AG04450 (cell line): ENCODE results near the gene CAB39L. TPM values are rescaled to one million over a fixed set of nuclear protein-coding genes. Genes with fewer than 3 reads are reported as not detected.

Source experiments
- CTCF ChIA-PET: fragments of 300-600, 350-600 bp; formaldehyde crosslinking; extraction: SDS; loops from one replicate; lab custom pipeline; 2022; ENCODE audit warnings: antibody characterized with exemption, inconsistent platforms; lab: Charles Lee
- POLR2A ChIA-PET: fragments of 350-600 bp; formaldehyde crosslinking; extraction: SDS; loops from one replicate; lab custom pipeline; 2021; ENCODE audit warnings: antibody characterized with exemption, inconsistent platforms; lab: Yijun Ruan, JAX
- DNase-seq: peaks from one replicate; pipeline ENCODE4 v3.0.0-alpha.2; 2011; ENCODE audit warnings: low read depth, low spot score
- H3K27ac ChIP-seq: one replicate; pipeline ENCODE4 v1.5.1; 2012; ENCODE audit warnings: low read depth, low read length, control low read depth
- H3K27me3 ChIP-seq: one replicate; pipeline ENCODE4 v1.6.0; 2012; ENCODE audit warnings: low read length; ENCODE audit not compliant: control insufficient read depth, insufficient read depth
- H3K4me3 ChIP-seq: 2 replicates; pipeline ENCODE4 v1.5.1; 2011; ENCODE audit warnings: mild to moderate bottlenecking, low read depth, low read length, control low read depth
- H3K9me3 ChIP-seq: 2 replicates; pipeline ENCODE4 v1.5.1; 2012; ENCODE audit warnings: low read length; ENCODE audit not compliant: control insufficient read depth, insufficient read depth
- CTCF ChIP-seq: IDR thresholded peaks from 2 replicates; pipeline ENCODE4 v1.5.1; 2011; ENCODE audit warnings: low read depth, low read length, control low read depth, inconsistent platforms
- polyA plus RNA-seq: library from polyadenylated mRNA; depleted of rRNA; stranded (reverse); fragments of >200 nt; gene quantifications from 2 replicates; pipeline ENCODE4 v1.2.3, GENCODE V29; 2011

The CAB39L gene
- polyA plus RNA-seq, 1 experiment: 26.3 TPM

- no peak for TF ChIP-seq CTCF
- POLR2A ChIA-PET: no interaction called here
- H3K27me3 ChIP-seq: no peaks in the 10 kb centered on the region
- no peak overlapping the region for H3K4me3 ChIP-seq
- no peak for DNase-seq
- CTCF ChIA-PET: no interaction called here
- H3K27ac ChIP-seq: no peak overlapping the region
- H3K9me3 ChIP-seq: no peaks in the 10 kb centered on the region
Measured at GRCh38 chr13:49424011-49424560, 19.8 kb downstream of the CAB39L start.

GRCh38 chr13:49421391-49421790 lies 22.5 kb downstream of the CAB39L start:
- POLR2A ChIA-PET: no interaction called here
- no peak overlapping the region for H3K4me3 ChIP-seq
- CTCF ChIA-PET: no interaction called here
- no peaks in the 10 kb centered on the region for H3K9me3 ChIP-seq
- no peaks in the 10 kb centered on the region for H3K27me3 ChIP-seq
- TF ChIP-seq CTCF: 0 out of 2 replicates have a peak, but pooled peaks have one; percentile 5
- H3K27ac ChIP-seq: no peak overlapping the region
- no peak for DNase-seq

GRCh38 chr13:49419276-49419675 lies 24.6 kb downstream of the CAB39L start:
- ChIA-PET CTCF (interaction anchor here (1.0 kb wide), 1 partner anchor 122 kb away, joined by 3 read pairs; no protein-coding TSS in a partner anchor), POLR2A (no interaction called here)
- DNase-seq: no peak
- no peak overlapping the region for H3K4me3 ChIP-seq
- no peak for TF ChIP-seq CTCF
- no peaks in the 10 kb centered on the region for H3K27me3 ChIP-seq
- H3K27ac ChIP-seq: no peak overlapping the region
- no peaks in the 10 kb centered on the region for H3K9me3 ChIP-seq

GRCh38 chr13:49418206-49418605 lies 25.7 kb downstream of the CAB39L start:
- CTCF ChIA-PET: no interaction called here
- TF ChIP-seq CTCF: no peak
- no peak for DNase-seq
- Histone ChIP-seq H3K4me3 (no peak overlapping the region), H3K27ac (no peak overlapping the region), H3K9me3 (no peaks in the 10 kb centered on the region), H3K27me3 (no peaks in the 10 kb centered on the region)
- POLR2A ChIA-PET: no interaction called here

DNA sequence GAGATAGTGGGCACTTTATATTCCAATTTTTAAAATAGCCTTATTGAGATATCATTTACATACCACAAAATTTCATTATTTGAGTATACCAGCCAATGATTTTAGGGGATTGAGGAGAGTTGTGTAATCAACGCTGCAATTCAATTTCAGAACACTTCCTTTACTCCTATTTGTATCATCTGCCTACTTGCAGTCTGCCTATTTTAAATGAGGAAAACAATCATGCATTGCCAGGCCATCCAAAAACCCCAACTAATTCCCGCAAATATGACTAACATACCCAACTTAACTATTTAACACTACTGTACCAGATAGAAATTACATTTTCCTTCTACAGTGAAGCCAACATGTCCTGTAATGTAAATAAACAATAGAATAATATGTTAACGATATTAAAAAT lies 26.7 kb downstream of the CAB39L start:
- ChIA-PET CTCF (no interaction called here), POLR2A (no interaction called here)
- no peak for DNase-seq
- no peak for TF ChIP-seq CTCF
- H3K9me3 ChIP-seq: no peaks in the 10 kb centered on the region
- no peak overlapping the region for H3K27ac ChIP-seq
- H3K4me3 ChIP-seq: no peak overlapping the region
- H3K27me3 ChIP-seq: no peaks in the 10 kb centered on the region
